HG03378 (cell line): ENCODE measurements around the gene PARVA.

Source experiments
- ATAC-seq: cut with Tn5 transposase; IDR thresholded peaks from one replicate; pipeline ENCODE4 v1.9.1; 2021; ENCODE audit warnings: mild to moderate bottlenecking, moderate library complexity; ENCODE audit not compliant: unreplicated experiment

The PARVA gene

DNA sequence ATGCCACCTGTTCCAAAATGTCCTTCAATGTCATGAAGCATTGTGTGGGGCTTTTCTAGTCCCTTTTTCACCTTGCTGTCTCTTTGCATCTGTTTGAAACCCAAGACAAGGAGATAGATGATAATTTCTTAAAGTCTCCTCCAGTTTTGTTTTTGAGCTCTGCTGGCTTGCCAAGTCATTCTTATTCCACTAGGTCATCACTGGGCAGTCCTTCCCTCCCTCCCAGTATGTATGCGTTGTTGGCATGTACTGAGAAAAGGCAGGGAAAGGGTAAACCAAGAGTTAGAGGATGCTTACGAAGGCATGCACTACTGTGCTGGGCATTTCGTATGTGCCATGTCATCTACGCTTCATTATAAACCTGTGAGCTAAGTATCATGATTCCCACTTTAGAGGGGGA, 78.6 kb downstream of the PARVA start:
- ATAC-seq = no peak

DNA sequence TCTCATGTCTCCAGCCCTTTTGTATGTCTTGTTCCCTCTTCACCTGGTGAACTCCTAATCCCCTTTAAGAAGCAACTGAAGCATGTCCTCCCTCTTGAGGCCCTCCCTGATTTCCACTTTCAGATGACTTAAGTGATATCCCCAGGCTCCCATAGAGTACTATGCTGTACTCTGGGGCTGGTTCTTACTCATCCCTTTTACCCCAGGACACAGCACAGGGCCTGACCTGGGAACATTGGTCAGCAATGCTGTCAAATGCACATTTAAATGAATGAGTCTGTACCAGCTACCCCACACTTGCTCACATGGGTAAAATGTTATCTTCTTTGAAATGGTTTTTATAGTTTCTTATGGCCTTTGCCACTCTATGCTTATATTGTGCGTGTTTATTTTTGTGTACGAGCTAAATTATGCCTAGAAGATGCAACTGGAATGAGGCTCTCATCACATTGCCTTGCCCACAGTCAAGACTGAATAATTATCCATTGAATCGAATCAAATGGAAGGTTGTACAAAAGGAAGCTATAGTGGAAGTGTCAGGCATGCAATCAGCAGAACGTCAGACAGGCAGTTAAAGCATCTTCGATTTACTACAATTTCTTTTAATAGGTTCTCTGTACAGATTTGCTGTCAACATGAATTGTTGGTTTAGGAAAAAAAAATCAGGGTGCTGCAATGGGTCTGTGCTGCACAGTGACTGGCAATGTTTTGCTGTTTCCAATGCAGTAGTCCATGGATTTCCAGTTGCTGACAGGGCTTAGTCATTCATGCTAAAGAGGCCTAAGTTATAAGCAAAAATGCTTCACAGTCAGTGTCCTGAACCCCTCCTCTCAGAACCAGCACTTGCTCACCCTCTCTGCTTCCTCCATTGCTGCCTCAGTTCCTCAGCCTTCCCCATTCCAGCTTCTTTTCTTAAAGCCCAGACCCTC, 79.5 kb downstream of the PARVA start:
- no peak for ATAC-seq

DNA sequence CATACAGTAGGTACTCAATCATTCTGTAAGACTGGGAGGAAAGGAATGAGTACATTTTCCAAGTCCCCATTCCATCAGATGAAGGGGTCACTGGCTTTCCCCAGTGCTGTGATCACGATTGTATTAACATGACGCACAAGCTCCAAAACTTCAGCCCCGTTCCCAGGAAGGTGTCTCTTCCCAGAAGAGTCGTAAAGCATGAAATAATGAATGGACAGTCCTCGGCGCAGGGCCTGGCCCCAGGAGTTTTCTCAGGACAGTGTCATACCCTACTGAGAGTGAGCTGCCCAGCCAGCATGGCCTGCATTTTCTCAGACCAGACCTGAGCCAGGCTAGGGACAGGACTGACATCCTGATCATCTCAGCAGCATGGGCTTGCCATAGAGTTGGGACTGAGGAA, 80.7 kb downstream of the PARVA start:
- no peak for ATAC-seq

DNA sequence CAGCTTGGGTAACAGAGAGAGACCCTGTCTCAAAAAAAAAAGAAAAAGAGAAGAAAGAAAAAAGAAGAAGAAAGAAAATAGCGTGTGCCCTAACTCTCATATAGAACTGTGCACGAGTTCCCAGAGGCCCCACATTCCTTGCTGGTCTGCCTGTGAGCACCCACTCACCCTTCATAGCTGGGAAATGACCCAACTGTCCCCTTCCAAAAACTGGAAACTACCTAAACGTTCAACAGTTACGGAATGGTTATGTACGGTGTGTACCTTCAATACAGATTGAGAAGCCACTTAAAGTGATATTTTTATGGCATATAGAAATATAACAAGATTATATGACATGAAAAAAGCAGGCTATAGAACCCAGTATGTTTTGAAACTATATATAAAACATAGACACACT, 82.0 kb downstream of the PARVA start:
- ATAC-seq = no peak

DNA sequence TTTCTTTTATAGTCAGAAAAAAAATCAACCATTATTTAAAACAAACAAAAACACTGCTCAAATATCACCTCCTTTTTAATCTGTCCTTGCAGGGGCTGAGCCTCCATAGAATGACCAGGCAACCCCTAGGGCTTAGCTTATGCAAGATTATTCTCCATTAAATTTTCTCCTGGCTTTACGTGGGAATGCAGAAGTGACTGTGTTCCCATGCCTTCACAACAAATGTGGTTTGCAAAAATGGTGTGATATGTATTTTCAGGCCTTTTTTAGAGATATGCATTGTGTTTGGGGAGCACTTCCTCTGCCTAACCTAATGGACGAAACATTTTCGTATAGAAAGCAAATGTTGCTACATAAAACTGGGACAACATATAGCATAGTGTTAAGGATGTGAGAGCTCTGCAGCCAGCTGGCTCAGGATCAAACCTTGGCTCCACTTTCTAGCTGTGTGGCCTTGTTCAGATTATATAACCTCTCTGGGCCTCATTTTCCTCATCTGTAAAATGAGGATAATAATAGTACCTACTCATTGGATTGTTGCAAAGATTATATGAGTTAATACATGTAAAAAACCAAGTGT, 82.6 kb downstream of the PARVA start:
- no peak for ATAC-seq

DNA sequence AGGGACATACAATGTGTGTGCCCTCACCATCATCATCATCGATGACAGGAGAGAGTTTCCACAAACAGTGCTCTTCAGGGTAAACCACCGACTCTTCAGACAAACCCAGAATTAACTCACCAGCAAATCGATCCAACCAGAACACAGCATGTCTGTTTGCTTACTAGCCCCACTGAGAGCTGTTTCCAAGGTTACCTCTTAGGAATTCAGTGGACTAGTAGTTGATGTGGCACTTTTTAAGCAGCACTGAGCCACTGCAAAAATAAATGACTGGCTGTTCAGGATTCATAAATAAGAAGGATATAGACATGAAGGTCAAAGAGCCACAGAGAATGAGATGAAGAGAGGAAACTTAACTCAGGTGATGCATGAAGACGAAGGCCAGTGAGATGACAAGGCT, 83.1 kb downstream of the PARVA start:
- no peak for ATAC-seq

DNA sequence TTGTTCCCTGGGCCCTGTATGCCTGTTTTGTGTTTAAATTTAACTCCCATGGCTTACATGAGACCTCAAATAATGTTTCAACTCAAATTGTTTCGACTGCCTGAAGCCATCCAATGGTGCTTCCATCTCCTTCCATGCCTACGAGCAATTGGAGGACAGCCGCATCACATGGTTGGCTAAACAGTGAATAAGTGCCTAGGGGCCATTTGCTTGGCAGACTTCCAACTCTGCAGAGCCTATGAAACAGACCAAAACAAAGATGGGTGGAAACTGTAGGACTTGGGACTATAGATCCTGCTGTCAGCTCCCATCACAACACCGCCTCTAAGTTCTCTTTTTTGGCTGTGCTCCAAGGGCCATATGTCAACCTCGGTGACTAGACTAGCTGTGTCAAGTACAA, 84.1 kb downstream of the PARVA start:
- ATAC-seq = no peak

DNA sequence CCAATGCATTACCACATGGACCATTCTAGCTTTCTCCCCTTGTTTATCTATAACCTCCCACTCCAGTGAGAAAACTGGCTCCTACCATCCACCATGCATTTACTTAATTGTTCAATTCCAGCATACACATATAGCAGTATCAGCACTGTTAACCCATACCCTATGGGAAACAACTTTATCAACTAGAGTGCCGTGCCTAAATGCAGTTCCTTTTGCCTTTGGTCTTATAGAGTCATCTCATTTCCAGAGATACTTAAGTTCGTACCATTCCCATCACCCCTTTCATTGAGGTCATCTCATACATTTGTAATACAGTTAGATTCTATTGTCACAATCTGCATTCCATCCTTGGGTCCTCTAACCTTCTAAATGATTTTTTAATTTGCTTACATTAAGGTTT, 86.9 kb downstream of the PARVA start:
- ATAC-seq = no peak

DNA sequence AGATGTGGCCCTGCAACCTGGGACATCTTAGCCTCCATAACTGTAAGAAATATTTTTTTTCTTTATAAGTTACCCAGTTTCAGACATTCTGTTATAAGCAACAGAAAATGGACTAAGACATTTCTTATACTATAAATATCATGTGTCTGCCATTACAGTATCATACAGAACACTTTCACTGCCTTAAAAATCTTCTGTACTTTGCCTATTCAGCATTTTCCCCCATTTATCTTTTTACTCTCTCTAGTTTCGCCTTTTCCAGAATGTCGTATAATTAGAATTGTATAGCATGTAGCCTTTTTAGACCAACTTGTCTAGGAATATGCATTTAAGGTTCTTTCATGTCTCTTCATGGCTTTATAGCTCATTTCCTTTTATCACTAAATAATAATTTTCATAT, 88.0 kb downstream of the PARVA start:
- ATAC-seq = no peak

DNA sequence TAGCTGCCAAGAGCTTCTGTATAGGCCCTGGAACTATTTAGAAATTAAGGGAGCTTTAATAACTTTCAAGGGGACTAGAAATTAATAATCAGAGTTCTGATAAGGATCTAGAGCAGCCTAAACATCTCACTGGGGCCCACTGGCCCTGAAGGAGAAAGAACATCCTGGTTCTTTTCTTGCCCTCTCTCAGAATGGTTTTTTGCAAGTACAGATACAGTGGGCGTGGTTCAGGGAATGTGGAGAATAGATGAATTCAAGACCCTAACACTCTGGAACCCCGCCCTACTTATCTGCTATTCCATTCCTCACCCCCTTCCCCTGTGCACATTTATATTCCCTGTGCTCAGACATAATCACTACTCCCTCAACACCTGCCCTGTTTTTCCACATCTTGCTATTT, 90.2 kb downstream of the PARVA start:
- no peak for ATAC-seq

DNA sequence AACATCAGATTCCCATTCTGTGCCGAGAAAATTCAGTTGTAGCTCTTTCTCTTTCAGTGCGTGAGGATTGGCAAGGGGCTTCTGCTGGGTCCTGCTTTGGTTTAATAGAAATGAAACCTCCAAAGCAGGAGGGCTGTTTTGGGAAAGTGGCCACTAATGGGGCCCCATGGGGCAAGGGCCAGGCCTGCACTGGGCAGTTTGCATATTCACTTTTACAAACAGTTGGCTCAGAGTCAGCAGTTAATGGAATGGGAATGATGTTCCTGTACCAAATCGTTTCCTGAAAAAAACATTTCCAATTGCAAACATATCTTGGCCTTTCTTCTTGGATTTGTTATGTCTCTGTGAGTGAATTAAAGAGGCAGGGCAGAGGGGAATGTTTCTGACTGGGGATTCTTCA, 92.1 kb downstream of the PARVA start:
- no peak for ATAC-seq

DNA sequence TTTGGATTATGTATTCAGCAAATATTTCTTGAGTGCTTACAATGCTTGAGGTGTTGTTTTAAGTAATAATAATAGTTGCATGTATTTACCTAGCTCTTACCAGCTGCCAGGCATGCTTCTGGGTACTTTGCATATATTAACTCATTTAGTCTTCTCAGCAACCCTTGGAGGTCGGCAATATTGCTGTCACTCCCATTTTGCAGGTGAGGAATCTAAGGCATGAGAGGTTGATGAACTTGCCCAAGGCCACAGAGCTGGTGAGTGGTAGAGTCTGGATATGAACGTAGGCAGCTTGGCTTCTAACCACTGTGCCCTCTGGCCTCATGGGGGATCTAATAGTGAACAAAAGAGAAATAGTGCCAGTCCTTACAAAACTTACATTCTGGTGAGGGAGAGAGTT, 92.9 kb downstream of the PARVA start:
- ATAC-seq = no peak

DNA sequence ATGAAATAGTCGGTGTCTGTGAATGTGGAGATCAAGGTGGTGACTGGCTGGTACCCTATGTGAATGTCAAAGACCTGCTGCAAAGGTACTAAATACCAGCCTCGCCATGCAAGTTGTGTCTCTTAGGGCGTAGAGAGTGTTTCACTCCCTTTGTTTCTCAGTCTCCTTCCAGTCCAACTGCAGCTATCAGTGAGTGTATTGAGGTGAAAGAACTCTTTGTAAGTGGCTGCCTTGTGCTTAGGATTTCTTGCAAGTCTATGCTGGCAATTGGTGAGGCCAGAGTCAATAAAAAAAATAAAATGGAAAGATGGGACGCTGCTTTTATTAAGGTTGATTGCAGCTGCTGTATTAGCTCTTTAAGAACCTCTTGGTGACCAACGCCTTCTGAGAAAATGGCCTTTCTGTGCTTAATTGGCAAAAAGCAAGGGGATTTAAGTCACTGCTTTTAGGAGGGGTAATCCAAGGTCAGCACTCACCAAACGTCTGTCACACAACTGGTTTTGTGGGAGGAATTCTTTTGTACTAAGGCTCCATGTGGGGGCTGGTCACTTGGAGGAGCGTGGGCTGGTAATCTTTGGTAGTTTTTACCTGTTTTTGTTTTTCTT, 95.1 kb downstream of the PARVA start:
- ATAC-seq = no peak

DNA sequence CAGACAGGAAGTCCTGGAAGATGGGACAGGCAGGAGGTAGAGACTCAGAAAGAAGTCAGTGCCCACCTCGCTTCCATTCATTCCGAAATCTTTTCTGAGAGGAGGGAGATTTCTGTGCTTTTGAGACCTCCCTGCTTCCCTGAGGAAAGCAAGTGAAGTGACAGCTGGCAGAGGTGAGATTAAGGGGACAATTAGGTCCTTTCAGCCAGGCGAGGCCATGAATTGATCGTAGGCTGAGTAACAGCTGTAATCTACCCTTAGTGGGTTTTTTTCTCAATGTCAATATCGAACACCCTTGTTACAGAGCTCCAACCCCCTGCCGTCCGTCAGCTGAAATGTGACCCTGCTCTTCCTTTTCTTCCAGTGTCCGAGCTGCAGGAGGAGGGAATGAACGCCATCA, 96.0 kb downstream of the PARVA start:
- no peak for ATAC-seq

DNA sequence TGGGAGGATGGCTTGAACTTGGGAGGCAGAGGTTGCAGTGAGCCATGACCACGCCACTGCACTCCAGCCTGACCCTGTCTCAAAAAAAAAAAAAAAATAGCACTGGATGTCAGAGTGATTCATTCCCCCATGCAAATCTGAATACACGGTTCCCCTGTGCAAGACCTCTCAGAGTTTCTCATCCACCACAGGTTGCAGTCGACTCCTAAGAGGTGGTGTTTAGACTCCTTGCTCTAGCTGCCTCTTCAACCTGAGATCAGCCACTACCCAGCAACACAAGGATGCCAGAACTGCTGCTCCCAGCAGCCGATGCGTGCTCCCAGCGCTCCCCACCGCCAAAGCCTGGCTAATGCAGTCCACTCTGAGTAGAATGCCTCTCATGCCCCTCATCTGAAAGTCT, 97.5 kb downstream of the PARVA start:
- no peak for ATAC-seq

DNA sequence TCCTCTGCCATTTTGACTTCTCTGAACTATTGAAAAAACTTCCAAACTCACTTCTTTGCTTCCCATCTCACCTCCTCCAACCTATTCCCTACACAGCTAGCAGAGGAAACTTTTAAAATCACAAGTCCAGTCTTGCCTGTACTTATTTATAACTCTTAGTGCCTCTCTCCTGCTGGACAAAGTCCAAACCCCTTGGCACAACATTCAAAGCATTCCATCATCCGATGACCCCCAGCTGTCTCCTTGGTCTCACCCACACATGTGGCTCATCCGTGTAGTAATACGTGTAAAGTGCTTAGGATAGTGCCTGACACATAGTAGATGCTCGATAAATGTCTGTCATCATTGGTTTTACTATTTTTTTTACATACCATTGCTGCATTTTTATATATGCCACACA, 101.4 kb downstream of the PARVA start:
- ATAC-seq = no peak

DNA sequence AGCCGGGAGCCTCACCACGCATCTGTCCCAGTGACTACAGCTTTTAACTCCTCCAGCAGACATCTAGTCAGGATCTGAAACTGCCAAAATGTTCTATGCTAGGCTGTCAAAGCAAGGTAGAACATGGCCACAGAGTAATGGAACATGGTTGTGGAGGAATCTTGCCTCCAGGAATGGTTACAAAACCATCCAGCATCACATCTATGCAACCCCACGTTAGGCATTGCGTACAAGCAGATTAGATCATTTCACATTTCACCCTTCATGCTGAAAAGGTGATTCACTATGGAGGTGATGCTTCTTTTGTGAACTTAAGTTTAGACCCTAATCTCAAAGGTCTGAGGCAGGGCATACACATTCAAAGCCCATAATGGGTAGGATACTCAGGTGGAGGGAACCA, 103.0 kb downstream of the PARVA start:
- ATAC-seq = no peak

DNA sequence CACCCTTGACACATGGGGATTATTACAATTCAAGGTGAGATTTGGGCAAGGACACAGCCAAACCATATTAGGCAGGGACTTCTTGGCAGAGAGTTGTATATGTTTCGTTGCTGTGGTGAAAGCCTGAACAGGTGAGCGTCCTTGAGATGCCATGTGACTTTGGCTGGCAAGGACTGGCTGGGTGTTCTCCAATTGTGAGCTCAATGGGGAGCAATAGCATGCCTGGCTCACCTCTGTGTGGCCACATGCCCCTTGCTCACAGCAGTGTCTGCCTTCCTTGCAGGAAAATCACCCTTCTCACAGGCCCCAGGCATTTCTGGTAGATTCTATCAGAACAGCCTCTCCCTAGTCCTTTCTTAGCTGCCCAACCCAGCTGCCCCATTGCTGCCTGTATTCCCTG, 105.5 kb downstream of the PARVA start:
- ATAC-seq = no peak

DNA sequence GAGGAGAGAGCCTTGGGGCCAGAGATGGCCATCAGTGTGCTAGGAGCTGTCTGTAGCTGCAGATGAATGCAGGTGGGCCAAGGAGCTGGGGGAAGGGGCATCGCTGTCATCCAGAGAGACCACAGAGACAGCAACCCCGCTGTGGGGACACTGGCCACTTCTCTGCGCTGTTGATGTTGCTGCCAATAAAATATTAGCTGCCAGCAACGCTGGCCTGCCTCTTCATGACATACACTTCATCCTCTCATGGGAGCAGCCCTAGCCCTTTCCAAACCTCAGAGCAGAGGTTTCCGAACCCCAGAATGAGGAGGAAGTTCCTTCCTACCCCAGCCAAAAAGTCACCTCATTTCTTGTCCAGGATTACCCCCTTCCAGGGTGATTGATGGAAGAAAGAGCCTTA, 106.2 kb downstream of the PARVA start:
- no peak for ATAC-seq

DNA sequence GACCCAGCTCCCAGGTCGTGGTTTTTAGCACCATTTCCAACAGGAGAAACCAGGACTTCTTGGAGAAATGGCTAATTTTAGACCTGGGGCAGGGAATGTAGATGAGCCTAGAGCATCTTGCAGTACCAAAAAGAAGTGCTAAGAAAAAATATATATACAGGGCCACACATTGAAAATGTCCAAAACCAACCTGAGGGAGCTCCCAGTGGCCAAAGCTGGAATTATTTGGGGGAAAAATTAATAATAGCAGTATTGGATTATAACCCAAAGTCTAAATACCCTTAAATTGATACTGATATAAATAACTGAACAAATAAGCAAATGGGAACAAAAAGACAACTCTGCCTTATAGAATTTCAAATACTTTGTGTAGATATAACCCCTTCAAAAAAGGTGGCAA, 108.0 kb downstream of the PARVA start:
- no peak for ATAC-seq

DNA sequence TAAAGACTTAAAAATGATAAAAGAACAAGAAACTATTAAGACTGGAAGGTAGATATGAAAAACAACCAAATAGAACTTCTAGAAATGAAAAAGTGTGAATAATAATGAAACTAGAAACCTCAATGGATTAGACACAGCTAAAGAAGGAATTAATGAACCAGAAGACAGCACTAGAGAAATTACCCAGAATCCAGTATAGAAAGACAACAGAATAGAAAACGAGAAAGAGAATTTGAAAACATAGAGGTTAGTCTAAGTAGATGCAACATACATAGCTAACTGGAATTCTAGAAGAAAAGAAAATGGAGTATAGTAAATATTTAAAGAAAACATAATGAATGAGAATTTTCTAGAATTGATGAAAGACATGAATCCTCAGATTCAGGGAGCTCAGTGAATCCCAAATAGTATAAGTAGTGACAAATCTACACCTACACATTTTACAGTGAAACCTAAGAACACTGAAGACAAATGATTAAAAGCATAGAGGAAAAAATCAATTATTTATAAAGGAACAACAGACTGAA, 111.9 kb downstream of the PARVA start:
- ATAC-seq = no peak

DNA sequence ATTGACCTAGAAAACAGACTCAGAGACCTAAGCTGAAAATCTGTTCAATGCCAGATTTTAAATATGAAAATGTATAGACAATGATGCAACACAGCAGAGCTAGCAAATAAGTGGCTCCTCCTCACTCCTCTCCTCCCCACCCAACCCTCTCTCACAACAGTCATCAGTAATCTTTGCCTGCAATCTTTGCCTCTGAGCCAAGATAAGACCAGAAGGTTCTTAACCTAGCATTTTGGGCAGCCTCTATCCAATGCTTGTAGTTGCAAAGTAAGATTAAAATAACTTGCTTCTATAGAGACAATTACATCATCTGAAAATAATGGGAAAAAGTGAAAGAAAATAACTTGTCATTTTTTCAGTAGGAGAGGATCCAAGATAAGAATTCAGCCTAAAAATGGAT, 117.3 kb downstream of the PARVA start:
- no peak for ATAC-seq
